Gastrocnemius medialis (tissue), 4 donors: Measurements from ENCODE around the gene MKI67.

ENCODE experiments used
- POLR2A ChIP-seq, 2 donors: fragments of 450-650 bp; IDR thresholded peaks; one replicate each; pipeline ENCODE4 v1.6.1; 2017; ENCODE audit warnings: antibody characterized with exemption in 2 of 2, mild to moderate bottlenecking in 2 of 2, moderate library complexity in 2 of 2
- TF ChIP-seq, protein P1 (sequence below), 5 experiments: fragments of 450-650 bp in 3 of 5; fragments of 200-600 bp in 2 of 5; sonication (generic) in 2 of 5; IDR thresholded peaks in 4 of 5; conservative IDR thresholded peaks in 1 of 5; 1 replicate in 4 of 5; 2 replicates in 1 of 5; pipeline ENCODE4 v1.5.1; 2016 to 2019; ENCODE audit warnings: antibody characterized with exemption in 5 of 5, mild to moderate bottlenecking in 3 of 5, moderate library complexity in 3 of 5

DNA sequence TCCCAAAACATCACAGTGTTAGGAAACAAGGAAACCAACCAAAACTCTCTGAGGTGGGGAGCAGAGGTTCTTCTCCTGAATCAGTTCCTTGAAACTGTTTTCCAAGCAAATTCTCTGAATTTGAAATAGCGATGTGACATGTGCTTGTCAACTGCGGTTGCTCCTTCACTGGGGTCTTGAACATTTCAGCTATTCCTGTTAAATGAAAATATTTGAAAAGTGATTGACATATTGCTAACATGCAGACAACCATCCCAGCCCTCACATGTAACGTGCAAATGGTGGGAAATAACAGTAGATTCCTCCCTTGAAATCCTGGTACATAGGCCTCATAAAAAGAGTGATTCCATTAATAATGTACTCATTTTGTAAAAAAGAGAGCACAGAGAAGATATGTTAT lies 15.9 kb downstream of the MKI67 start:
- TF ChIP-seq, protein P1, sequence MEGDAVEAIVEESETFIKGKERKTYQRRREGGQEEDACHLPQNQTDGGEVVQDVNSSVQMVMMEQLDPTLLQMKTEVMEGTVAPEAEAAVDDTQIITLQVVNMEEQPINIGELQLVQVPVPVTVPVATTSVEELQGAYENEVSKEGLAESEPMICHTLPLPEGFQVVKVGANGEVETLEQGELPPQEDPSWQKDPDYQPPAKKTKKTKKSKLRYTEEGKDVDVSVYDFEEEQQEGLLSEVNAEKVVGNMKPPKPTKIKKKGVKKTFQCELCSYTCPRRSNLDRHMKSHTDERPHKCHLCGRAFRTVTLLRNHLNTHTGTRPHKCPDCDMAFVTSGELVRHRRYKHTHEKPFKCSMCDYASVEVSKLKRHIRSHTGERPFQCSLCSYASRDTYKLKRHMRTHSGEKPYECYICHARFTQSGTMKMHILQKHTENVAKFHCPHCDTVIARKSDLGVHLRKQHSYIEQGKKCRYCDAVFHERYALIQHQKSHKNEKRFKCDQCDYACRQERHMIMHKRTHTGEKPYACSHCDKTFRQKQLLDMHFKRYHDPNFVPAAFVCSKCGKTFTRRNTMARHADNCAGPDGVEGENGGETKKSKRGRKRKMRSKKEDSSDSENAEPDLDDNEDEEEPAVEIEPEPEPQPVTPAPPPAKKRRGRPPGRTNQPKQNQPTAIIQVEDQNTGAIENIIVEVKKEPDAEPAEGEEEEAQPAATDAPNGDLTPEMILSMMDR (IDR thresholded peaks at IDR 0.05 in 4 of 5, conservative IDR thresholded peaks at IDR 0.05 in 1 of 5), result no peak
- TF ChIP-seq POLR2A (IDR thresholded peaks at IDR 0.05), result no peak
